H9 (cell line): Measurements from ENCODE around the gene GIPC1. TPM values are rescaled to one million over a fixed set of nuclear protein-coding genes. Genes with fewer than 3 reads are reported as not detected.

Experiments
- DNase-seq: peaks from one replicate; pipeline ENCODE4 v3.0.0-alpha.2; 2017
- H2AFZ ChIP-seq: one replicate; pipeline ENCODE4 v1.6.1; 2013; ENCODE audit warnings: mild to moderate bottlenecking, low read length, control low read depth, moderate library complexity
- H2AK5ac ChIP-seq: 2 replicates; pipeline ENCODE4 v1.6.1; 2013; ENCODE audit warnings: low read length, control low read depth, mixed read lengths; ENCODE audit not compliant: insufficient read length
- H2BK120ac ChIP-seq: one replicate; pipeline ENCODE4 v1.6.1; 2013; ENCODE audit warnings: low read depth, mild to moderate bottlenecking, low read length, control low read depth, inconsistent platforms; ENCODE audit not compliant: poor library complexity, severe bottlenecking
- H2BK12ac ChIP-seq: 2 replicates; pipeline ENCODE4 v1.6.1; 2013; ENCODE audit warnings: low read length, control low read depth, mixed read lengths, low read depth; ENCODE audit not compliant: insufficient read length
- H2BK15ac ChIP-seq: 2 replicates; pipeline ENCODE4 v1.6.1; 2013; ENCODE audit warnings: low read depth, low read length, control low read depth
- H2BK20ac ChIP-seq: one replicate; pipeline ENCODE4 v1.6.1; 2013; ENCODE audit warnings: low read depth, mild to moderate bottlenecking, low read length, control low read depth, inconsistent platforms; ENCODE audit not compliant: poor library complexity, severe bottlenecking
- H2BK5ac ChIP-seq: 2 replicates; pipeline ENCODE4 v1.6.1; 2013; ENCODE audit warnings: low read length, control low read depth, mixed read lengths; ENCODE audit not compliant: insufficient read length
- H3K14ac ChIP-seq: 2 replicates; pipeline ENCODE4 v1.6.1; 2013; ENCODE audit warnings: low read length, control low read depth; ENCODE audit not compliant: insufficient read depth
- H3K18ac ChIP-seq: 2 replicates; pipeline ENCODE4 v1.6.1; 2013; ENCODE audit warnings: low read depth, mild to moderate bottlenecking, mixed read lengths, low read length, control low read depth; ENCODE audit not compliant: insufficient read length
- H3K23ac ChIP-seq: 2 replicates; pipeline ENCODE4 v1.6.1; 2013; ENCODE audit warnings: low read length, control low read depth, mixed read lengths, low read depth; ENCODE audit not compliant: insufficient read length
- H3K23me2 ChIP-seq: 2 replicates; pipeline ENCODE4 v1.6.1; 2013; ENCODE audit warnings: low read depth, mild to moderate bottlenecking, mixed read lengths, low read length, control low read depth; ENCODE audit not compliant: insufficient read length, poor library complexity, severe bottlenecking
- H3K27ac ChIP-seq: 2 replicates; pipeline ENCODE4 v1.5.1; 2013; ENCODE audit warnings: low read length, control low read depth, mixed read lengths, low read depth; ENCODE audit not compliant: insufficient read length
- H3K27me3 ChIP-seq: 2 replicates; pipeline ENCODE4 v1.6.1; 2013; ENCODE audit warnings: low read length, control low read depth, inconsistent platforms; ENCODE audit not compliant: insufficient read depth
- H3K4ac ChIP-seq: 2 replicates; pipeline ENCODE4 v1.6.1; 2013; ENCODE audit warnings: low read depth, mild to moderate bottlenecking, control low read depth, inconsistent platforms, low read length, moderate library complexity
- H3K4me1 ChIP-seq: 2 replicates; pipeline ENCODE4 v1.6.1; 2013; ENCODE audit warnings: low read length, control low read depth, inconsistent platforms; ENCODE audit not compliant: insufficient read depth
- H3K4me2 ChIP-seq: 2 replicates; pipeline ENCODE4 v1.6.1; 2013; ENCODE audit warnings: low read length, control low read depth, mixed read lengths; ENCODE audit not compliant: insufficient read length, insufficient read depth
- H3K56ac ChIP-seq: 2 replicates; pipeline ENCODE4 v1.6.1; 2013; ENCODE audit warnings: low read depth, mild to moderate bottlenecking, mixed read lengths, low read length, control low read depth; ENCODE audit not compliant: insufficient read length
- H3K79me1 ChIP-seq: 2 replicates; pipeline ENCODE4 v1.6.1; 2013; ENCODE audit warnings: low read depth, mild to moderate bottlenecking, moderate library complexity, low read length, control low read depth, inconsistent platforms; ENCODE audit not compliant: insufficient read depth, poor library complexity, severe bottlenecking
- H3K79me2 ChIP-seq: 2 replicates; pipeline ENCODE4 v1.6.1; 2013; ENCODE audit warnings: low read length, control low read depth, inconsistent platforms; ENCODE audit not compliant: insufficient read depth
- H3K9ac ChIP-seq: 2 replicates; pipeline ENCODE4 v1.6.1; 2013; ENCODE audit warnings: low read length, control low read depth, mixed read lengths; ENCODE audit not compliant: insufficient read length; ENCODE audit errors: extremely low read depth
- H3K9me3 ChIP-seq: one replicate; pipeline ENCODE4 v1.6.1; 2013; ENCODE audit warnings: low read depth, low read length, inconsistent platforms; ENCODE audit not compliant: control insufficient read depth
- H3T11ph ChIP-seq: one replicate; pipeline ENCODE4 v1.6.1; 2013; ENCODE audit warnings: mild to moderate bottlenecking, low read length, control low read depth, inconsistent platforms
- H4K20me1 ChIP-seq: one replicate; pipeline ENCODE4 v1.6.1; 2013; ENCODE audit not compliant: control insufficient read depth, insufficient read length, insufficient read depth
- H4K5ac ChIP-seq: 2 replicates; pipeline ENCODE4 v1.6.1; 2013; ENCODE audit warnings: low read depth, mild to moderate bottlenecking, mixed read lengths, low read length, control low read depth; ENCODE audit not compliant: insufficient read length
- H4K8ac ChIP-seq: replicated peaks from 2 replicates; pipeline ENCODE4 v1.6.1; 2013; ENCODE audit warnings: low read length, control low read depth, mixed read lengths, low read depth; ENCODE audit not compliant: insufficient read length
- H4K91ac ChIP-seq: 2 replicates; pipeline ENCODE4 v1.6.1; 2013; ENCODE audit warnings: low read depth, mild to moderate bottlenecking, moderate library complexity, mixed read lengths, low read length, control low read depth; ENCODE audit not compliant: insufficient read length
- H3K27ac Mint-ChIP-seq, 3 experiments: 2 replicates in 2 of 3; 3 replicates in 1 of 3; pipeline ENCODE4 v1.8.0; 2020 to 2021; ENCODE audit warnings: mixed read lengths in 3 of 3, mild to moderate bottlenecking in 1 of 3, moderate library complexity in 1 of 3
- H3K27me3 Mint-ChIP-seq: 2 replicates; pipeline ENCODE4 v1.8.0; 2021; ENCODE audit warnings: low read depth, mild to moderate bottlenecking, moderate library complexity, mixed read lengths
- H3K36me3 Mint-ChIP-seq, 3 experiments: 2 replicates in 2 of 3; 3 replicates in 1 of 3; pipeline ENCODE4 v1.8.0; 2020 to 2021; ENCODE audit warnings: low read depth in 3 of 3, mixed read lengths in 3 of 3; ENCODE audit not compliant: insufficient read depth in 1 of 3
- H3K4me1 Mint-ChIP-seq, 2 experiments: 2 replicates each; pipeline ENCODE4 v1.8.0; 2020; ENCODE audit warnings: mixed read lengths in 2 of 2
- H3K4me3 Mint-ChIP-seq, 2 experiments: 2 replicates in 1 of 2; 3 replicates in 1 of 2; pipeline ENCODE4 v1.8.0; 2020 to 2021; ENCODE audit warnings: mild to moderate bottlenecking in 2 of 2, mixed read lengths in 2 of 2, moderate library complexity in 1 of 2
- H3K9me3 Mint-ChIP-seq, 2 experiments: 2 replicates in 1 of 2; 3 replicates in 1 of 2; pipeline ENCODE4 v1.8.0; 2020; ENCODE audit warnings: mild to moderate bottlenecking in 2 of 2, mixed read lengths in 2 of 2, moderate library complexity in 1 of 2
- WGBS: extraction: QIAGEN DNeasy Blood & Tissue Kit; methylation state at CpG from one replicate; pipeline ENCODE4 v1.1.7; 2013; ENCODE audit warnings: missing lambda C conversion rate, low lambda C conversion rate, mixed read lengths; ENCODE audit not compliant: insufficient read length; ENCODE audit errors: extremely low coverage; 5-methylcytosine and 5-hydroxymethylcytosine counted together
- total RNA-seq: library from RNA; stranded (reverse); gene quantifications from 2 replicates; pipeline ENCODE4 v1.2.1, GENCODE V29; 2021
- TF ChIP-seq, protein P1 (sequence below): fragments of 200-600 bp; sonication (generic); conservative IDR thresholded peaks from 3 replicates; pipeline ENCODE4 v1.8.0; 2021; ENCODE audit warnings: antibody characterized with exemption, mild to moderate bottlenecking

Gene GIPC1
- total RNA-seq, 1 experiment from 2014 or later = 70.6 TPM

DNA sequence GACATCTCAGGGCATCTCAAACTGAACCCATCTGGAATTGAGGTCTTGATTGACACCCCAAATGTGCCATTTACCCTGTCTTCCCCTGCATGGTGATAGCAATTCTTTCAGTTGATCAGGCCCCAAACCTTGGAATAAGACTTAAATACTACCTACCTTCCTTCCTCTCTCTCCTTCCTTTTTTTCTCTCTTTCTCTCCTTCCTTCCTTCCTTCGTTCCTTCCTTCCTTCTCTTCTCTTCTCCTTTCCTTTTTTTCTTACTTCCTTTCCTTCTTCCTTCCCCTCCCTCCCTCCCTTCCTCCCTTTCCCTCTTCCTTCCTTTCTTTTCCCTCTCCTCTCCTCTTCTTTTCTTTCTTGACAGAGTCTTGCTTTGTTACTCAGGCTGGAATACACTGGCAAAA is 7.4 kb upstream of the GIPC1 start:
- H3K27ac Mint-ChIP-seq = no peak overlapping the region
- no peaks in the 10 kb centered on the region for H3K79me1 ChIP-seq
- no peak overlapping the region for H3K4me3 Mint-ChIP-seq

More for the DNA sequence above, 7.4 kb upstream of the GIPC1 start:
- no peaks in the 10 kb centered on the region for H3K4me1 ChIP-seq
- H3K9me3 ChIP-seq = no peaks in the 10 kb centered on the region
- no peak overlapping the region for H2BK5ac ChIP-seq
- no peak for DNase-seq
- H3K4ac ChIP-seq = no peak overlapping the region
- no peak overlapping the region for H3K23ac ChIP-seq
- no peak overlapping the region for H4K5ac ChIP-seq
- no peak overlapping the region for H2BK12ac ChIP-seq
- Mint-ChIP-seq H3K4me1 (peaks cover 5 to 11% of the 10 kb centered on the region in 2 experiments; a peak in 3 of 4 replicates), H3K9me3 (no peaks in the 10 kb centered on the region), H3K27me3 (peaks cover 8% of the 10 kb centered on the region), H3K36me3 (no peaks in the 10 kb centered on the region)
- H3K27ac ChIP-seq = no peak overlapping the region
- H3K27me3 ChIP-seq = no peaks in the 10 kb centered on the region
- no peak overlapping the region for H2AK5ac ChIP-seq
- H3K79me2 ChIP-seq = no peaks in the 10 kb centered on the region
- no CpG with 5 or more reads among the region's 1 CpG for WGBS
- H3K4me2 ChIP-seq = no peak overlapping the region
- H4K8ac ChIP-seq = no peak overlapping the region
- H2BK15ac ChIP-seq = no peak overlapping the region
- H3K14ac ChIP-seq = no peak overlapping the region
- H3K18ac ChIP-seq = no peak overlapping the region
- no peak overlapping the region for H2BK20ac ChIP-seq
- no peaks in the 10 kb centered on the region for H4K20me1 ChIP-seq
- no peak overlapping the region for H4K91ac ChIP-seq
- H3K9ac ChIP-seq = no peak overlapping the region
- H3T11ph ChIP-seq = no peak overlapping the region
- H2BK120ac ChIP-seq = no peak overlapping the region
- H2AFZ ChIP-seq = no peak overlapping the region
- H3K23me2 ChIP-seq = no peaks in the 10 kb centered on the region
- TF ChIP-seq, protein P1, sequence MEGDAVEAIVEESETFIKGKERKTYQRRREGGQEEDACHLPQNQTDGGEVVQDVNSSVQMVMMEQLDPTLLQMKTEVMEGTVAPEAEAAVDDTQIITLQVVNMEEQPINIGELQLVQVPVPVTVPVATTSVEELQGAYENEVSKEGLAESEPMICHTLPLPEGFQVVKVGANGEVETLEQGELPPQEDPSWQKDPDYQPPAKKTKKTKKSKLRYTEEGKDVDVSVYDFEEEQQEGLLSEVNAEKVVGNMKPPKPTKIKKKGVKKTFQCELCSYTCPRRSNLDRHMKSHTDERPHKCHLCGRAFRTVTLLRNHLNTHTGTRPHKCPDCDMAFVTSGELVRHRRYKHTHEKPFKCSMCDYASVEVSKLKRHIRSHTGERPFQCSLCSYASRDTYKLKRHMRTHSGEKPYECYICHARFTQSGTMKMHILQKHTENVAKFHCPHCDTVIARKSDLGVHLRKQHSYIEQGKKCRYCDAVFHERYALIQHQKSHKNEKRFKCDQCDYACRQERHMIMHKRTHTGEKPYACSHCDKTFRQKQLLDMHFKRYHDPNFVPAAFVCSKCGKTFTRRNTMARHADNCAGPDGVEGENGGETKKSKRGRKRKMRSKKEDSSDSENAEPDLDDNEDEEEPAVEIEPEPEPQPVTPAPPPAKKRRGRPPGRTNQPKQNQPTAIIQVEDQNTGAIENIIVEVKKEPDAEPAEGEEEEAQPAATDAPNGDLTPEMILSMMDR = no peak
- H3K56ac ChIP-seq = no peak overlapping the region
